Measurements from ENCODE around the gene RET.

The RET gene

GRCh38 chr10:43076876-43077420 lies at the start of gene RET:
Gene RET, plus strand, starts transcription at chr10:43077069. Its CDS starts 190 bp downstream, at chr10:43077259.
- no peak for DNase-seq (ENCODE audit: low read depth)

GRCh38 chr10:43027331-43027955 lies 49.4 kb upstream of the RET start:
- no peak for DNase-seq (ENCODE audit: low read depth)

GRCh38 chr10:43028143-43028542 lies 48.7 kb upstream of the RET start:
- no peak for DNase-seq (ENCODE audit: low read depth)

GRCh38 chr10:43029043-43029442 lies 47.8 kb upstream of the RET start:
- no peak for DNase-seq (ENCODE audit: low read depth)

DNA sequence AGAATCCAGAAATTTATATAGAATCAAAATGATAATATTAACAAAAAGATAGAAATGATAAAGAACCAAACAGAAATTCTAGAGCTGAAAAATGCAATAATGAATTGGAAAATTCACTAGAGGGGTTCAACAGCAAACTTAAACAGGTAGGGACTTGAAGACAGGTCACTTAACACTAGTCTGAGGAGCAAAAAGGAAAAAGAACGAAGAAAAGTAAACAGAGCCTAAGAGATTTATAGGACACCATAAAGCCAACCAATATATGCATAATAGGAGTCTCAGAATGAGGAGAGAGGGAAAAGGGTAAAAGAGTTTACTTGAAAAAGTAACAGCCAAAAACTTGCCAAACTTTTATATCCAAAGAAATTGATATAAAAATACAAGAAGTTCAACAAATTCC lies 44.3 kb upstream of the RET start:
- DNase-seq (ENCODE audit: low read depth) = no peak

GRCh38 chr10:43035800-43036199 lies 41.1 kb upstream of the RET start:
- DNase-seq (ENCODE audit: low read depth) = no peak

- DNase-seq (ENCODE audit: low read depth) = no peak
Measured at GRCh38 chr10:43036481-43037428, 40.1 kb upstream of the RET start.

DNA sequence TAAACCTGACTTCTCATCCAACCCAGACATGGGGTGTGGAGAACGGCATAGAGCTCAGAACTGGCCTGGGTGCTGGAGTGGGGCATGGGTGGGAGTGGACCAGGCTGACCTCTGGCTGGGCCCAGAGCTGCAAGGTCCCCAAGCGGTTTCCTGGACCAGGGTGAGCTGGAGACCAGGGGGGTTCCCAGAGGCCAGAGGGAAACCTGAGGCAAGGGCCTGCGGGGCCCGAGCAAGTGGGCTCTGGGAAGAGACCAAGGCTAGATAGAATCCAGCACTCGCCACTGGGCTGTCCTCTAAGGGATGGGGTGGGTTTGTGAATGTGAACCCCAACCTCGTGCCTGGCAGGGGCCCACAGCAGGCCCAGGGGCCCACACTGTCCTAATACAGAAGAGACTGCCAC lies 39.4 kb upstream of the RET start:
- no peak for DNase-seq (ENCODE audit: low read depth)

DNA sequence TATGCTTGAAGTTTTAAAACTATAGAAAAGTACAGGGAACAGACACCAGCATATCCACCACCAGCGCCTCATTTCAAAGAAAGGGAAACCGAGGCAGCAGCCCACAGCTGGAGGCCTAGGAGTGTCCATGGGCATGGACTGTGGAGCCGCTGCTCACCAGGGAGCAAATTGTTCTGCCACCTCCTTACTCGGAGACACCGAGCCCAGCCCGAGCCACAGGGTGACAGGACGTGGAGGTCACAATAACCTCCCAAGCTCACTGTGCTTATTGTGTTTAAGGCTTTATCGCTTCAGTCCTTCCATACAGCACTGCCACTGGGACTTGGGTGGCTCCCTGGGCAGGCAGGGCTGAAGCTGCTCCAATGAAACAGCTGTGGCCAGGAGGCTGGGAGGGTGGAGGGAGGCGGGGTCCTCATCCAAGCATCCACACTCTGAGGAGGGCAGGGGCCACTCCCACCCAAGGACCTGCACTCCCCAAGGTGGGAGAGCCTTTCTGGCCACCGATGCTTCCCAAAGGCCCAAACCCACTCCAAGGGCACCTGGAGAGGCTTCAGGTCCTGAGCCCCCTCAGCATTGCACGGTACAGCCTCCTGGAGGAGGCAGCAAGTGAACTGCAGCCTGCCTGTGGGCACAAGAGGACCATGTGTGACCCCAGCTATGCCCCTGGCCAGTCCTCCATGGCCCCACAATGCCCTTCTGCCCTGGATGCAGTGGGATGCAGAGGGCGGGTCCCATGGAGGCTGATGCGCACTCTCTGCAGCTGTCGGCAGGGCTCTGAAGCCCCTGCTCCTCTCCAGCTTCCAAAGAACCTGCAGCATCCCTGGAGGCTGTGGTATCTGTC lies 38.7 kb upstream of the RET start:
- DNase-seq (ENCODE audit: low read depth) = no peak

GRCh38 chr10:43038783-43039623 lies 37.9 kb upstream of the RET start:
- no peak for DNase-seq (ENCODE audit: low read depth)

- no peak for DNase-seq (ENCODE audit: low read depth)
Measured at GRCh38 chr10:43039624-43040481, 37.0 kb upstream of the RET start.

GRCh38 chr10:43040482-43041256 lies 36.2 kb upstream of the RET start:
- no peak for DNase-seq (ENCODE audit: low read depth)

DNA sequence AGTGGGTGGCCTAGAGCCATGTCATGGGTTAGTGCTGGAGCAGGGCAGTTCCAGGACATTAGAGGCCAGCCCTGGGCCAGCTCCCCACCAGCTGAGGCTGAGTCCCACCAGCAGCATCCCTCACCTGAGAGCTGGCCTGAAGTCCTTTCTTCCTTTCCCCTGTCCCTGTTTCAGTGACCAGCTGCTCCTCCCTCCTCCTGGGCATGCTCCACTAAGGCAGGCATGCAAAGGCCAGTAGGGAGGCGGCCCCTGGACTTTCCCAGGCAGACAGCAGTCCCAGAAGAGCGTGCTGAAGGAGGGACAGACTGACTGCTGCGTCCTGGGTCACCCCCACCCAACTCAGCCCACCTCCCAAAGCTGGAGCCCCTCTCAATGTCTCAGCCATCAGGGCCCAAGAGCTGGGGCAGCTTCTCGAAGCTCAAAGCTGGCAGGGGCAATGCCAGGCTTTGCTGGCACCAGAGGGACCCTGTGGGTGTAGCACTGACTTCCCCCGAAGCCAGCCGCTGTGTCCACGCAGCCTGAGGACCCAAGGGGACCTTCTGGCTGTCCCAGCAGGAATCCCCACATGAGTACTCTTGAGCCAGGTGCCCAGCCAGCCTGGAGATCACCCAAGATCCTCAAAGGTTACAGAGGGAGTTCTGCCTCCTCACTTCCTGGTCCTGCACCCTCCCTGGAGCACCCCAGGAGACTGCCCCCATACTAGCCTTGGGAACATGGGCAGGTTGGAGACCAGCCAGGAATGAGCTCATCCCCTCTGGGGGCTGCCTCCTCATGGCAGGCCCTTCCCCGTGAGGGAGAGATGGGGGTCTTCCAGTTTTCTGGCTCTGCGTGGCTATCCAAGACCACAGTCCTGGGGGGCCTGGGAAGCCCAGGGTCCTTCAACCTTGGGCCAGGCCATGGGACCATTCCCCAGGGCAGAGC lies 35.2 kb upstream of the RET start:
- no peak for DNase-seq (ENCODE audit: low read depth)

- no peak for DNase-seq (ENCODE audit: low read depth)
Measured at GRCh38 chr10:43042503-43043341, 34.1 kb upstream of the RET start.

DNA sequence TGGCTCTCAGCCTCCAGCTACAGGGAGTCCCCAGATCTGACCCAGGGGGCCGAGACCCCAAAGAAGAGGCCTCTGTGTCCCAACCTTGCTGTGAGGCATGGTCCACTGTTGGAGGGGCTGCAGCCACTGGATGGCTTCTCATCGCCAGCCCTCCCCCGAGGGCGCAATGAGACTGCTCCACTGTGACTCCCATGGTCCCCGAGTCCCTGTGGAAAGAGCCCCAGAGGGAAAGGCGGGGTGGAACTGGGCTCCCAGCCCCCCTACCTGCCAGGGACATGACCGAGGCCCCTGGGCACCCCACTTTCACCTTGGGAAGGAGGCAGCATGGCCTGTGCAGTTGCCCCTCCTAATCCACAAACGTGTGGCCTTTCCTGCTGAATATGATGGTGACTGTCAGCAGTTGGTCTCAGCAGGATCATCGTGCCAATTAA lies 33.5 kb upstream of the RET start:
- DNase-seq (ENCODE audit: low read depth) = no peak

DNA sequence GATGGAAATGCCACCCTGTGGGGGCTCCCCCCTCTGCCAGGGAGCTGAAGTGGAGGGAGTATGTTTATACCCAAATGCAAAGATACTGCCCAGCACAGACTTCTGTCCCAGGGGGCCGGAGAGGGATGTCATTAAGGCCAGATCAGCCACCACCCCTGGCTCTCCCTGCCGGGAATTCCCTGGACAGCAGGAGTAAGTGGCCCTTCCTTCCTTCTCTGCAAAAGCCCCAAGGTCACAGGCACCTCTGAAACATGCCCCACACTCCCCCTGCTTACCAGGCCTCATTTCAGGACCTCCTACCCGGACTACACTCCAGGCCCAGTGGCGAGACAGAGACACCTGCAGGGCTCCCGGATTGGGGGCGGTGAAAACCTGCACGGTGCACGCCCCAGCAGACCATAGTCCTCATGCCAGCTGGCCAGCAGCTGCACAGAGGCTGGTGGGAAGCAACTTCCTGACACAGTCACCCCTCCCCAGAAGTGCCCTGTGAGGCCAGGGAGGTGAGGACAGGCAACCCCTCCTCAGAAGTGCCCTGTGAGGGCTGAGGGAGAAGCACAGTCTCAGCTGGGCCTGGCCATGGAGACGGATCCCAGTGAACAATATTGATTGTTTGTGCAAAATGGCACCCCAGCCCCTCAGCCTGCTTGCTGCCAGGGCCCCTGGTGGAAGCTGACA lies 33.0 kb upstream of the RET start:
- no peak for DNase-seq (ENCODE audit: low read depth)

DNA sequence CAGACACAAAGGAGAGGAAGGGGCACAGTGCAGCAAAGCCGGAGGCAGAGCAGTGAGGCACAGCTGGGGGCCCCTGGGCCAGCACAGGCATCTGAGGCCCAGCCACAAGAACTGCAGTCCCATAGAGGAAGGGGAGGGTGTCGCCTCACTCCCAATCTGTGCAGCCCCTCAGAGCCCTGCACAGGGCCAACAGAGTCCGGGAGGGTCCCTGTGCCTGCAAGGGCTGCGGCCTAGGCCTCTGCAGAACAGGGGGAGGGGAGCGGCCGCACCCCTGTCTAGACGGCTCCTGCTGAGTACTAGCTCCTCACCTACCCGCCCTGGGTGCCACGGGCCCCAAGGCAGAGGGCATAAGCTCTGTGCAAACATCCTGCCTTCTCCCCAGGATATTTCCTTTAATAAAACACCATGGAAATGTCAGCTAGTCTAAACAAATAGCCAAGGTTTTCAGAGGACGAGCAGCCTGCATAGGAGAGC lies 32.4 kb upstream of the RET start:
- DNase-seq (ENCODE audit: low read depth) = no peak
